K562 (cell line): Measurements from ENCODE around the gene LSS. TPM values are rescaled to one million over a fixed set of nuclear protein-coding genes. Genes with fewer than 3 reads are reported as not detected.
"Not testable (repeated sequence)": the region's sequence is repeated elsewhere in the genome, so short reads cannot be mapped to it uniquely, and the experiment has no call there.

Experiments
- ATAC-seq: fragments of 200-7000 bp; cut with Tn5 transposase; 3 replicates; pipeline ENCODE4 v1.9.1; 2020; ENCODE audit warnings: moderate library complexity
- BruUV-seq: library from RNA; stranded (reverse); fragments of 400-500 nt; replicated peaks from 2 replicates; lab custom pipeline; 2021; lab: Mats Ljungman, UMichigan
- CTCF ChIA-PET: fragments of 300-600 bp; formaldehyde crosslinking; extraction: SDS; loops from one replicate; lab custom pipeline; 2021; ENCODE audit warnings: low intra/inter-chr PET ratio; lab: Yijun Ruan, JAX
- POLR2A ChIA-PET: fragments of 300-600, 350-650 bp; sonication (Branson Sonifier 250); formaldehyde crosslinking; extraction: SDS; loops from one replicate; lab custom pipeline; 2021; ENCODE audit warnings: antibody characterized with exemption, inconsistent platforms; lab: Yijun Ruan, JAX
- DNase-seq, 4 experiments: peaks; one replicate each; pipeline versions ENCODE4 v3.0.0 to v3.0.0-alpha.2; 2011 to 2018; ENCODE audit warnings: low spot score in 3 of 4, mixed read lengths in 3 of 4; ENCODE audit errors: extremely low read depth in 1 of 4
- FAIRE-seq: peaks from 2 replicates; lab custom pipeline; 2011; peaks lifted over from hg19 to GRCh38; lab: Jason Lieb, UNC
- H2AFZ ChIP-seq: 2 replicates; pipeline ENCODE4 v1.6.0; 2011; ENCODE audit warnings: low read depth, low read length, control low read depth, inconsistent platforms
- H3K27ac ChIP-seq: fragments of 200-600 bp; 3 replicates; pipeline ENCODE4 v1.8.0; 2011; ENCODE audit warnings: low read depth, mild to moderate bottlenecking, control low read depth, inconsistent platforms, low read length, moderate library complexity, mixed read lengths; ENCODE audit errors: extremely low read depth
- H3K27me3 ChIP-seq, 2 experiments: fragments of 300-600 bp in 1 of 2; 2 replicates in 1 of 2; 3 replicates in 1 of 2; pipeline versions ENCODE4 v1.6.0 to v1.8.0; 2011; ENCODE audit warnings: inconsistent platforms in 2 of 2, low read length in 2 of 2, mild to moderate bottlenecking in 1 of 2, mixed read lengths in 1 of 2, moderate library complexity in 1 of 2; ENCODE audit not compliant: control insufficient read depth in 2 of 2, insufficient read depth in 2 of 2
- H3K36me3 ChIP-seq: fragments of 300-600 bp; 3 replicates; pipeline ENCODE4 v1.8.0; 2011; ENCODE audit warnings: mild to moderate bottlenecking, low read length, inconsistent platforms; ENCODE audit not compliant: control insufficient read depth, insufficient read depth
- H3K4me1 ChIP-seq, 2 experiments: fragments of 200-600 bp in 1 of 2; replicated peaks in 1 of 2; 2 replicates in 1 of 2; 3 replicates in 1 of 2; pipeline versions ENCODE4 v1.5.1 to v1.8.0; 2011; ENCODE audit warnings: inconsistent platforms in 2 of 2, low read length in 2 of 2, mild to moderate bottlenecking in 1 of 2, mixed read lengths in 1 of 2, moderate library complexity in 1 of 2; ENCODE audit not compliant: control insufficient read depth in 2 of 2, insufficient read depth in 2 of 2
- H3K4me2 ChIP-seq: 2 replicates; pipeline ENCODE4 v1.6.1; 2011; ENCODE audit warnings: low read length, control low read depth, inconsistent platforms, mixed read lengths; ENCODE audit not compliant: insufficient read depth
- H3K4me3 ChIP-seq: fragments of 200-600 bp; sonication (generic), shearing (Covaris generic); 2 replicates; pipeline ENCODE4 v1.5.1; 2016; ENCODE audit warnings: control low read depth, inconsistent platforms
- H3K79me2 ChIP-seq: fragments of 200-600 bp; 3 replicates; pipeline ENCODE4 v1.8.0; 2011; ENCODE audit warnings: low read length, inconsistent platforms; ENCODE audit not compliant: control insufficient read depth, insufficient read depth
- H3K9ac ChIP-seq, 2 experiments: 2 replicates each; pipeline versions ENCODE4 v1.6.0 to v1.6.1; 2011; ENCODE audit warnings: low read depth in 2 of 2, low read length in 2 of 2, control low read depth in 1 of 2, inconsistent platforms in 1 of 2, mild to moderate bottlenecking in 1 of 2, mixed read lengths in 1 of 2; ENCODE audit not compliant: insufficient read depth in 1 of 2
- H3K9me1 ChIP-seq: one replicate; pipeline ENCODE4 v1.6.0; 2011; ENCODE audit warnings: inconsistent platforms, mild to moderate bottlenecking, low read length, moderate library complexity; ENCODE audit not compliant: control insufficient read depth, insufficient read depth
- H3K9me3 ChIP-seq: replicated peaks from 2 replicates; pipeline ENCODE4 v1.5.1; 2011; ENCODE audit warnings: low read depth, low read length, inconsistent platforms; ENCODE audit not compliant: control insufficient read depth, insufficient read depth
- H4K20me1 ChIP-seq: replicated peaks from 2 replicates; pipeline ENCODE4 v1.6.1; 2011; ENCODE audit warnings: low read length, inconsistent platforms, mixed read lengths; ENCODE audit not compliant: control insufficient read depth, insufficient read depth
- CEBPG ChIP-seq, 3 experiments: fragments of 200-800 bp in 1 of 3; sonication (Bioruptor generic) in 1 of 3; sonication (generic) in 1 of 3; formaldehyde crosslinking in 1 of 3; IDR thresholded peaks in 2 of 3; conservative IDR thresholded peaks in 1 of 3; 2 replicates each; pipeline versions ENCODE4 v1.6.1 to v1.8.0; 2016 to 2022; ENCODE audit warnings: missing compliant biosample characterization in 2 of 3, missing genetic modification characterization in 2 of 3, mild to moderate bottlenecking in 1 of 3, missing genetic modification reagents in 1 of 3
- FOXJ3 ChIP-seq: sonication (generic); formaldehyde crosslinking; IDR thresholded peaks from 2 replicates; pipeline ENCODE4 v1.4.0; 2020; ENCODE audit warnings: mild to moderate bottlenecking, missing genetic modification reagents
- HNRNPH1 ChIP-seq: fragments of 200-400 bp; formaldehyde crosslinking; optimal IDR thresholded peaks from 2 replicates; pipeline ENCODE3; 2017; ENCODE audit warnings: low read depth, mild to moderate bottlenecking, low read length, moderate library complexity
- MAZ ChIP-seq, 2 experiments: fragments of 450-650 bp in 1 of 2; sonication (generic) in 1 of 2; formaldehyde crosslinking; IDR thresholded peaks in 1 of 2; conservative IDR thresholded peaks in 1 of 2; 2 replicates each; pipeline versions ENCODE4 v1.4.0 to v1.5.0; 2020; ENCODE audit warnings: mild to moderate bottlenecking in 1 of 2, missing genetic modification reagents in 1 of 2
- MCM5 ChIP-seq: fragments of 450-650 bp; IDR thresholded peaks from 2 replicates; pipeline ENCODE4 v1.6.1; 2016; ENCODE audit warnings: low read depth
- SRSF3 ChIP-seq: fragments of 200-400 bp; formaldehyde crosslinking; IDR thresholded peaks from 2 replicates; pipeline ENCODE4 v1.6.1; 2016; ENCODE audit warnings: mild to moderate bottlenecking, low read length, moderate library complexity; ENCODE audit not compliant: insufficient read depth
- SUPT5H ChIP-seq: fragments of 450-650 bp; IDR thresholded peaks from 2 replicates; pipeline ENCODE4 v1.6.1; 2016
- WGBS: fragments of 100-300 bp; shearing (Covaris generic); methylation state at CpG from one replicate; pipeline ENCODE4 v1.1.6; 2016; ENCODE audit warnings: low coverage, mixed read lengths; ENCODE audit not compliant: insufficient coverage; ENCODE audit errors: missing lambda C conversion rate; 5-methylcytosine and 5-hydroxymethylcytosine counted together
- in situ Hi-C: fragments of 300-500 bp; cut with MboI; formaldehyde crosslinking; loops from 4 replicates; pipeline ENCODE4 v1.15.0; 2018; ENCODE audit warnings: inconsistent platforms, mixed read lengths
- intact Hi-C: fragments of 100-400 bp; cut with micrococcal nuclease; formaldehyde crosslinking; loops from 2 replicates; pipeline ENCODE4 v1.14.2; 2022
- polyA plus RNA-seq, 8 experiments: library from polyadenylated mRNA; depleted of rRNA in 4 of 8; stranded (reverse) in 5 of 8; unstranded in 3 of 8; fragments of >200 nt; fragmentation: Nextera tagmentation in 2 of 8; fragmentation: Illumina TruSeq in 1 of 8; extraction: Ambion mirVana in 2 of 8; extraction: Trizol in 1 of 8; gene quantifications; 2 replicates each; pipeline versions ENCODE4 v1.2.1 to v1.2.3, GENCODE V29; 2011 to 2014; ENCODE audit warnings: inconsistent platforms in 1 of 8, missing spikeins in 1 of 8
- total RNA-seq, 7 experiments: library from RNA; depleted of rRNA in 6 of 7; stranded (reverse); fragments of >200 nt in 6 of 7; fragmentation: Illumina TruSeq in 2 of 7; extraction: Trizol in 2 of 7; gene quantifications; 2 replicates each; pipeline versions ENCODE4 v1.2.1 to v1.2.3, GENCODE V29; 2011 to 2021; ENCODE audit warnings: low replicate concordance in 1 of 7

The LSS gene
- total and polyA plus RNA-seq, 9 of the 15 experiments (the other 6 are each of a cell fraction or from before 2014, with no cell fraction given): 2.2 to 89.5 (median 37.4) TPM

GRCh38 chr21:46243325-46243724, 14.8 kb upstream of the LSS start (continued):
- TF ChIP-seq HNRNPH1 (no peak), MCM5 (no peak), SRSF3 (no peak), SUPT5H (0 out of 2 replicates have a peak, but pooled peaks have one; percentile 19), FOXJ3 (no peak), CEBPG (CRISPR knock-in tag; IDR thresholded peaks at IDR 0.05) (no peak), CEBPG (tag; conservative IDR thresholded peaks at IDR 0.05 in 1 of 2, IDR thresholded peaks at IDR 0.05 in 1 of 2) (peak in 1 of 2 experiments; percentile 71; a peak in 2 of 4 replicates), MAZ (CRISPR knock-in tag; conservative IDR thresholded peaks at IDR 0.05 in 1 of 2, IDR thresholded peaks at IDR 0.05 in 1 of 2) (0 out of 4 replicates have a peak, but pooled peaks of 1 of the 2 experiments have one; percentile 21)
- TF ChIP-seq, all 486 proteins: peak for 8

DNA sequence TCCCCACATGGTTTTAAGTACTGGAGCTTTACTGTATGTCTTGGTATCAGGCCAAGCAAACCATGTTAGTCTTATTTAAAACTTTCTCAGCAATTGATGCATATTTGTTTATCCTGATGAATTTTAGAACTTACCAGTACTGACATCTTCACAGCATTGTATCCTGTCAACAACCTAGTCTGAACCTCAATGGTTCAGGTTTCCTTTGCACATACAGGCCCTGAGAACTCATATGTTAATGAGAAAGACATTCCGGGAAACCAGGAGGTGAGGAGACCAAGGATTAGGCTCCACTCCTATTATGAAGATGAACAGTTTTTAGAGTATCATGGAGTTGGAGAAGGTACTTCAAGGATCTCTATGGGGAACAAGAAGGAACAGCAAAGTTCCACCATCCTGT, 13.0 kb upstream of the LSS start:
- DNase-seq, H3K4me3 ChIP-seq, H3K79me2 ChIP-seq, H2AFZ ChIP-seq, H3K9me3 ChIP-seq, intact Hi-C loops, H3K27me3 ChIP-seq, H3K4me1 ChIP-seq, BruUV-seq, H3K4me2 ChIP-seq, H4K20me1 ChIP-seq, ATAC-seq, H3K9ac ChIP-seq, H3K9me1 ChIP-seq, H3K27ac ChIP-seq, CTCF ChIA-PET, in situ Hi-C loops: not testable (repeated sequence)
- FAIRE-seq: peak; percentile 74
- POLR2A ChIA-PET: interaction anchor here (1.1 to 3.9 kb wide), 4 partner anchors 9 to 81 kb away, joined by 3 to 27 read pairs (median 12); partner anchors contain the start of gene LSS
- peaks cover 91% of the 10 kb centered on the region for H3K36me3 ChIP-seq
- WGBS: 100% methylated on average over 1 of the region's 1 CpG
